WTC11 (cell line): ENCODE data around the gene CHRNB2. TPM values are rescaled to one million over a fixed set of nuclear protein-coding genes. Genes with fewer than 3 reads are reported as not detected.
A peak's percentile ranks its signal among the peaks of the same experiment; 100 is the strongest.

ENCODE experiments used
- CBFB ChIP-seq: sonication (generic); formaldehyde crosslinking; IDR thresholded peaks from 2 replicates; pipeline ENCODE4 v1.8.1; 2022; ENCODE audit warnings: mild to moderate bottlenecking, low read depth, missing genetic modification reagents
- CREB1 ChIP-seq: sonication (generic); formaldehyde crosslinking; IDR thresholded peaks from 2 replicates; pipeline ENCODE4 v1.8.0; 2023; ENCODE audit warnings: mild to moderate bottlenecking, missing genetic modification reagents
- E2F1 ChIP-seq: sonication (generic); formaldehyde crosslinking; IDR thresholded peaks from 2 replicates; pipeline ENCODE4 v1.8.0; 2022; ENCODE audit warnings: mild to moderate bottlenecking, missing genetic modification reagents
- FOXK1 ChIP-seq: sonication (generic); formaldehyde crosslinking; IDR thresholded peaks from 2 replicates; pipeline ENCODE4 v1.8.0; 2022; ENCODE audit warnings: mild to moderate bottlenecking, moderate library complexity, missing genetic modification reagents
- GRHL2 ChIP-seq: fragments of 250-450 bp; sonication (Bioruptor Pico); IDR thresholded peaks from 2 replicates; pipeline ENCODE4 v1.8.0; 2022; ENCODE audit warnings: mild to moderate bottlenecking, moderate library complexity; ENCODE audit not compliant: insufficient replicate concordance, severe bottlenecking
- GTF2I ChIP-seq: fragments of 250-450 bp; sonication (Bioruptor Pico); conservative IDR thresholded peaks from 2 replicates; pipeline ENCODE4 v1.4.0; 2021; ENCODE audit warnings: mild to moderate bottlenecking
- JUN ChIP-seq: sonication (generic); formaldehyde crosslinking; IDR thresholded peaks from 2 replicates; pipeline ENCODE4 v1.8.0; 2023; ENCODE audit warnings: mild to moderate bottlenecking, missing genetic modification reagents
- NFATC4 ChIP-seq: fragments of 250-450 bp; sonication (Bioruptor Pico); IDR thresholded peaks from 2 replicates; pipeline ENCODE4 v1.9.0; 2021; ENCODE audit warnings: mild to moderate bottlenecking
- NR1H2 ChIP-seq: sonication (generic); formaldehyde crosslinking; IDR thresholded peaks from 2 replicates; pipeline ENCODE4 v1.9.0; 2021; ENCODE audit warnings: mild to moderate bottlenecking, moderate library complexity, missing genetic modification reagents
- NR2C2 ChIP-seq: sonication (generic); formaldehyde crosslinking; IDR thresholded peaks from 2 replicates; pipeline ENCODE4 v1.8.0; 2022; ENCODE audit warnings: mild to moderate bottlenecking, missing genetic modification reagents
- OVOL2 ChIP-seq: fragments of 250-450 bp; sonication (Bioruptor Pico); IDR thresholded peaks from 2 replicates; pipeline ENCODE4 v1.9.0; 2021; ENCODE audit warnings: mild to moderate bottlenecking, borderline replicate concordance
- PRRX2 ChIP-seq: fragments of 250-450 bp; sonication (Bioruptor Pico); IDR thresholded peaks from 2 replicates; pipeline ENCODE4 v1.8.0; 2021; ENCODE audit warnings: mild to moderate bottlenecking
- SMAD3 ChIP-seq: sonication (generic); formaldehyde crosslinking; IDR thresholded peaks from 2 replicates; pipeline ENCODE4 v1.8.0; 2022; ENCODE audit warnings: missing genetic modification reagents, mild to moderate bottlenecking, borderline replicate concordance
- TEAD4 ChIP-seq: sonication (generic); formaldehyde crosslinking; IDR thresholded peaks from 2 replicates; pipeline ENCODE4 v1.8.0; 2022; ENCODE audit warnings: mild to moderate bottlenecking, missing genetic modification reagents
- TP53 ChIP-seq: sonication (generic); formaldehyde crosslinking; IDR thresholded peaks from 2 replicates; pipeline ENCODE4 v1.8.1; 2023; ENCODE audit warnings: mild to moderate bottlenecking, missing genetic modification reagents
- ZBTB21 ChIP-seq: sonication (generic); formaldehyde crosslinking; IDR thresholded peaks from 2 replicates; pipeline ENCODE4 v1.8.1; 2023; ENCODE audit warnings: mild to moderate bottlenecking, missing genetic modification reagents, borderline replicate concordance
- ZBTB43 ChIP-seq: sonication (generic); formaldehyde crosslinking; IDR thresholded peaks from 2 replicates; pipeline ENCODE4 v1.8.1; 2023; ENCODE audit warnings: mild to moderate bottlenecking, missing genetic modification reagents
- ZNF121 ChIP-seq: sonication (generic); formaldehyde crosslinking; IDR thresholded peaks from 2 replicates; pipeline ENCODE4 v1.8.0; 2023; ENCODE audit warnings: missing genetic modification reagents
- ZNF138 ChIP-seq: sonication (generic); formaldehyde crosslinking; conservative IDR thresholded peaks from 2 replicates; pipeline ENCODE4 v1.8.1; 2022; ENCODE audit warnings: mild to moderate bottlenecking, moderate library complexity, missing genetic modification reagents
- ZNF232 ChIP-seq: sonication (generic); formaldehyde crosslinking; IDR thresholded peaks from 2 replicates; pipeline ENCODE4 v1.8.0; 2022; ENCODE audit warnings: mild to moderate bottlenecking, missing genetic modification reagents
- ZNF263 ChIP-seq: sonication (generic); formaldehyde crosslinking; IDR thresholded peaks from 2 replicates; pipeline ENCODE4 v1.8.1; 2022; ENCODE audit warnings: low read depth, mild to moderate bottlenecking, moderate library complexity, missing genetic modification reagents
- ZNF281 ChIP-seq: sonication (generic); formaldehyde crosslinking; IDR thresholded peaks from 2 replicates; pipeline ENCODE4 v1.8.0; 2023; ENCODE audit warnings: mild to moderate bottlenecking, missing genetic modification reagents
- ZNF396 ChIP-seq: fragments of 250-450 bp; sonication (Bioruptor Pico); IDR thresholded peaks from 2 replicates; pipeline ENCODE4 v1.8.0; 2021; ENCODE audit warnings: mild to moderate bottlenecking, moderate library complexity, borderline replicate concordance
- ZNF423 ChIP-seq: fragments of 250-450 bp; sonication (Bioruptor Pico); IDR thresholded peaks from 2 replicates; pipeline ENCODE4 v2.1.2; 2022; ENCODE audit warnings: mild to moderate bottlenecking, moderate library complexity
- ZNF512 ChIP-seq: sonication (generic); formaldehyde crosslinking; IDR thresholded peaks from 2 replicates; pipeline ENCODE4 v1.8.1; 2022; ENCODE audit warnings: missing genetic modification reagents, borderline replicate concordance
- ZNF532 ChIP-seq: fragments of 250-450 bp; sonication (Bioruptor Pico); IDR thresholded peaks from 2 replicates; pipeline ENCODE4 v1.9.0; 2021; ENCODE audit warnings: mild to moderate bottlenecking, borderline replicate concordance
- total RNA-seq: library from RNA; stranded (reverse); gene quantifications from 3 replicates; pipeline ENCODE4 v1.2.3, GENCODE V29; 2021

Gene CHRNB2
- total RNA-seq, 1 experiment from 2014 or later: 1.7 TPM

- TF ChIP-seq ZNF532 (no peak), JUN (no peak), ZNF121 (no peak), CREB1 (no peak), GRHL2 (CRISPR knock-in tag) (no peak), CBFB (no peak), SMAD3 (CRISPR knock-in tag) (no peak), ZBTB43 (CRISPR knock-in tag) (peak; percentile 51; the same call in 1 of the 2 replicates), E2F1 (CRISPR knock-in tag) (no peak), ZNF232 (CRISPR knock-in tag) (no peak), ZBTB21 (CRISPR knock-in tag) (no peak), TP53 (CRISPR knock-in tag) (no peak), ZNF423 (CRISPR knock-in tag) (0 out of 2 replicates have a peak, but pooled peaks have one; percentile 25), NR2C2 (CRISPR knock-in tag) (no peak), PRRX2 (CRISPR knock-in tag) (no peak), ZNF512 (CRISPR knock-in tag) (no peak), NR1H2 (CRISPR knock-in tag) (no peak), ZNF263 (CRISPR knock-in tag) (no peak), GTF2I (no peak), NFATC4 (no peak), ZNF281 (CRISPR knock-in tag) (0 out of 2 replicates have a peak, but pooled peaks have one; percentile 21), FOXK1 (peak; percentile 77; the same call in 1 of the 2 replicates), ZNF396 (CRISPR knock-in tag) (no peak), TEAD4 (CRISPR knock-in tag) (no peak), ZNF138 (CRISPR knock-in tag) (no peak), OVOL2 (no peak)
Observed at GRCh38 chr1:154609398-154610380, 42.1 kb downstream of the CHRNB2 start (continued).
